ENCODE measurements around the gene SLC7A5. TPM values are rescaled to one million over a fixed set of nuclear protein-coding genes. Genes with fewer than 3 reads are reported as not detected.

Gene SLC7A5
- total and polyA plus RNA-seq, 2 of the 13 experiments (the other 11 are each of a cell fraction or from before 2014, with no cell fraction given): 79.6 to 155 TPM

DNA sequence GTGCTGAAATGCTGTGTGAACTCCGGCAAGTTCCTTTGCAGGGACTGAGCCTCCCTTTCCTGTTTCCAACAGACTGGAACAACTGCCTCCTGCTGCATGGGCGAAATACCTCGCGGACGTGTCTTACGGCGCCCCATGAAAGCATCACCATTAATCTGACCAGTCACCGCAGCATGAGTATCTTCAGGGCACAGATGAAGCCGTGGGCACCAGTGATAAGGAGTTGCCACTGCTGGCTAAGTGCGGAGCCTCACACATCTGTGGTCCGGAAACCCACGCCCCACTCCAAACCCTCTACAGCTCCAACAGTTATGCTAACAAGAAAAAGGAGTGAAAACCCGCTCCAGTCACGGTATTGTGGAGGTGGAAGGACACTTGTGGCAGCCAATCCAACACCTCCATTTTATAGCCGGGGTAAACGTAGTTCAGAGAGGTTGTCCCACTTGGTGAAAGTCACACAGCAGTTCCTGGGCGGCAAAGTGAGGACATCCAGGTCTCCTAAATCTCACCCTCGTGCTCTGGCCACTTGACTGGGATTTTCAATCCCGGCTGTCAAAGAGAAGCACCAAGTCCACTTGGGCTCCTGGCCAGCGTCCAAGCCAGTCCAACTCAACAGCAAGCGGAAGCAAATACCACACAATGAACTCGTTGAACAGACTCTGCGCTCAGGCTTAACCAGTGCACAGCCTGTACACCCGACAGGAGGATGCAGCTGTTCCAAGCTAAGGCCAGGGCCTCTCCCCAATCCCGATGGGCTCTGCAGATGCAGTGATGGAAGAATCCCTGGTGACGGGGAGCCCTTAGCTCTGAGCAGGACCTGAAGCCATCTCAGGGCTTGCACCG, 10.9 kb downstream of the SLC7A5 start (continued):
- TF ChIP-seq, protein P1, sequence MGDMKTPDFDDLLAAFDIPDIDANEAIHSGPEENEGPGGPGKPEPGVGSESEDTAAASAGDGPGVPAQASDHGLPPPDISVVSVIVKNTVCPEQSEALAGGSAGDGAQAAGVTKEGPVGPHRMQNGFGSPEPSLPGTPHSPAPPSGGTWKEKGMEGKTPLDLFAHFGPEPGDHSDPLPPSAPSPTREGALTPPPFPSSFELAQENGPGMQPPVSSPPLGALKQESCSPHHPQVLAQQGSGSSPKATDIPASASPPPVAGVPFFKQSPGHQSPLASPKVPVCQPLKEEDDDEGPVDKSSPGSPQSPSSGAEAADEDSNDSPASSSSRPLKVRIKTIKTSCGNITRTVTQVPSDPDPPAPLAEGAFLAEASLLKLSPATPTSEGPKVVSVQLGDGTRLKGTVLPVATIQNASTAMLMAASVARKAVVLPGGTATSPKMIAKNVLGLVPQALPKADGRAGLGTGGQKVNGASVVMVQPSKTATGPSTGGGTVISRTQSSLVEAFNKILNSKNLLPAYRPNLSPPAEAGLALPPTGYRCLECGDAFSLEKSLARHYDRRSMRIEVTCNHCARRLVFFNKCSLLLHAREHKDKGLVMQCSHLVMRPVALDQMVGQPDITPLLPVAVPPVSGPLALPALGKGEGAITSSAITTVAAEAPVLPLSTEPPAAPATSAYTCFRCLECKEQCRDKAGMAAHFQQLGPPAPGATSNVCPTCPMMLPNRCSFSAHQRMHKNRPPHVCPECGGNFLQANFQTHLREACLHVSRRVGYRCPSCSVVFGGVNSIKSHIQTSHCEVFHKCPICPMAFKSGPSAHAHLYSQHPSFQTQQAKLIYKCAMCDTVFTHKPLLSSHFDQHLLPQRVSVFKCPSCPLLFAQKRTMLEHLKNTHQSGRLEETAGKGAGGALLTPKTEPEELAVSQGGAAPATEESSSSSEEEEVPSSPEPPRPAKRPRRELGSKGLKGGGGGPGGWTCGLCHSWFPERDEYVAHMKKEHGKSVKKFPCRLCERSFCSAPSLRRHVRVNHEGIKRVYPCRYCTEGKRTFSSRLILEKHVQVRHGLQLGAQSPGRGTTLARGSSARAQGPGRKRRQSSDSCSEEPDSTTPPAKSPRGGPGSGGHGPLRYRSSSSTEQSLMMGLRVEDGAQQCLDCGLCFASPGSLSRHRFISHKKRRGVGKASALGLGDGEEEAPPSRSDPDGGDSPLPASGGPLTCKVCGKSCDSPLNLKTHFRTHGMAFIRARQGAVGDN (CRISPR knock-in tag; IDR thresholded peaks at IDR 0.05): peak; percentile 84
- TF ChIP-seq FOSL2 (CRISPR knock-in tag; IDR thresholded peaks at IDR 0.05) (peak; percentile 49), ZNF766 (CRISPR knock-in tag; IDR thresholded peaks at IDR 0.05; ENCODE audit: borderline replicate concordance) (peak; percentile 24; the same call in 1 of the 2 replicates), SOX5 (CRISPR knock-in tag; IDR thresholded peaks at IDR 0.05; ENCODE audit: borderline replicate concordance) (peak; percentile 78; the same call in 1 of the 2 replicates), SNAPC2 (CRISPR knock-in tag; IDR thresholded peaks at IDR 0.05) (peak; percentile 77; the same call in 1 of the 2 replicates), NR2F6 (IDR thresholded peaks at IDR 0.05) (peak; percentile 18; the same call in 1 of the 2 replicates), NR2F6 (CRISPR knock-in tag; IDR thresholded peaks at IDR 0.05) (peak; percentile 85), THAP11 (CRISPR knock-in tag; IDR thresholded peaks at IDR 0.05) (peak; percentile 43; the same call in 1 of the 2 replicates), HNF4G (IDR thresholded peaks at IDR 0.05; ENCODE audit: borderline replicate concordance, low read depth, low read length) (peak; percentile 65), HNF4G (CRISPR knock-in tag; IDR thresholded peaks at IDR 0.05; ENCODE audit: borderline replicate concordance, low read depth) (peak; percentile 38; the same call in 1 of the 2 replicates), POLR2A (IDR thresholded peaks at IDR 0.05; ENCODE audit: insufficient read depth in 1 of 2, low read depth in 2 of 2, low read length in 2 of 2) (peak in 1 of 2 experiments; percentile 54; a peak in 2 of 4 replicates)
- TF ChIP-seq, protein P2, sequence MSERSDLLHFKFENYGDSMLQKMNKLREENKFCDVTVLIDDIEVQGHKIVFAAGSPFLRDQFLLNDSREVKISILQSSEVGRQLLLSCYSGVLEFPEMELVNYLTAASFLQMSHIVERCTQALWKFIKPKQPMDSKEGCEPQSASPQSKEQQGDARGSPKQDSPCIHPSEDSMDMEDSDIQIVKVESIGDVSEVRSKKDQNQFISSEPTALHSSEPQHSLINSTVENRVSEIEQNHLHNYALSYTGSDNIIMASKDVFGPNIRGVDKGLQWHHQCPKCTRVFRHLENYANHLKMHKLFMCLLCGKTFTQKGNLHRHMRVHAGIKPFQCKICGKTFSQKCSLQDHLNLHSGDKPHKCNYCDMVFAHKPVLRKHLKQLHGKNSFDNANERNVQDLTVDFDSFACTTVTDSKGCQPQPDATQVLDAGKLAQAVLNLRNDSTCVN (CRISPR knock-in tag; IDR thresholded peaks at IDR 0.05; ENCODE audit: borderline replicate concordance): peak; percentile 81; the same call in 1 of the 2 replicates
- TF ChIP-seq, protein P3, sequence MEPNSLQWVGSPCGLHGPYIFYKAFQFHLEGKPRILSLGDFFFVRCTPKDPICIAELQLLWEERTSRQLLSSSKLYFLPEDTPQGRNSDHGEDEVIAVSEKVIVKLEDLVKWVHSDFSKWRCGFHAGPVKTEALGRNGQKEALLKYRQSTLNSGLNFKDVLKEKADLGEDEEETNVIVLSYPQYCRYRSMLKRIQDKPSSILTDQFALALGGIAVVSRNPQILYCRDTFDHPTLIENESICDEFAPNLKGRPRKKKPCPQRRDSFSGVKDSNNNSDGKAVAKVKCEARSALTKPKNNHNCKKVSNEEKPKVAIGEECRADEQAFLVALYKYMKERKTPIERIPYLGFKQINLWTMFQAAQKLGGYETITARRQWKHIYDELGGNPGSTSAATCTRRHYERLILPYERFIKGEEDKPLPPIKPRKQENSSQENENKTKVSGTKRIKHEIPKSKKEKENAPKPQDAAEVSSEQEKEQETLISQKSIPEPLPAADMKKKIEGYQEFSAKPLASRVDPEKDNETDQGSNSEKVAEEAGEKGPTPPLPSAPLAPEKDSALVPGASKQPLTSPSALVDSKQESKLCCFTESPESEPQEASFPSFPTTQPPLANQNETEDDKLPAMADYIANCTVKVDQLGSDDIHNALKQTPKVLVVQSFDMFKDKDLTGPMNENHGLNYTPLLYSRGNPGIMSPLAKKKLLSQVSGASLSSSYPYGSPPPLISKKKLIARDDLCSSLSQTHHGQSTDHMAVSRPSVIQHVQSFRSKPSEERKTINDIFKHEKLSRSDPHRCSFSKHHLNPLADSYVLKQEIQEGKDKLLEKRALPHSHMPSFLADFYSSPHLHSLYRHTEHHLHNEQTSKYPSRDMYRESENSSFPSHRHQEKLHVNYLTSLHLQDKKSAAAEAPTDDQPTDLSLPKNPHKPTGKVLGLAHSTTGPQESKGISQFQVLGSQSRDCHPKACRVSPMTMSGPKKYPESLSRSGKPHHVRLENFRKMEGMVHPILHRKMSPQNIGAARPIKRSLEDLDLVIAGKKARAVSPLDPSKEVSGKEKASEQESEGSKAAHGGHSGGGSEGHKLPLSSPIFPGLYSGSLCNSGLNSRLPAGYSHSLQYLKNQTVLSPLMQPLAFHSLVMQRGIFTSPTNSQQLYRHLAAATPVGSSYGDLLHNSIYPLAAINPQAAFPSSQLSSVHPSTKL (CRISPR knock-in tag; IDR thresholded peaks at IDR 0.05): peak; percentile 69
- TF ChIP-seq, protein P4, sequence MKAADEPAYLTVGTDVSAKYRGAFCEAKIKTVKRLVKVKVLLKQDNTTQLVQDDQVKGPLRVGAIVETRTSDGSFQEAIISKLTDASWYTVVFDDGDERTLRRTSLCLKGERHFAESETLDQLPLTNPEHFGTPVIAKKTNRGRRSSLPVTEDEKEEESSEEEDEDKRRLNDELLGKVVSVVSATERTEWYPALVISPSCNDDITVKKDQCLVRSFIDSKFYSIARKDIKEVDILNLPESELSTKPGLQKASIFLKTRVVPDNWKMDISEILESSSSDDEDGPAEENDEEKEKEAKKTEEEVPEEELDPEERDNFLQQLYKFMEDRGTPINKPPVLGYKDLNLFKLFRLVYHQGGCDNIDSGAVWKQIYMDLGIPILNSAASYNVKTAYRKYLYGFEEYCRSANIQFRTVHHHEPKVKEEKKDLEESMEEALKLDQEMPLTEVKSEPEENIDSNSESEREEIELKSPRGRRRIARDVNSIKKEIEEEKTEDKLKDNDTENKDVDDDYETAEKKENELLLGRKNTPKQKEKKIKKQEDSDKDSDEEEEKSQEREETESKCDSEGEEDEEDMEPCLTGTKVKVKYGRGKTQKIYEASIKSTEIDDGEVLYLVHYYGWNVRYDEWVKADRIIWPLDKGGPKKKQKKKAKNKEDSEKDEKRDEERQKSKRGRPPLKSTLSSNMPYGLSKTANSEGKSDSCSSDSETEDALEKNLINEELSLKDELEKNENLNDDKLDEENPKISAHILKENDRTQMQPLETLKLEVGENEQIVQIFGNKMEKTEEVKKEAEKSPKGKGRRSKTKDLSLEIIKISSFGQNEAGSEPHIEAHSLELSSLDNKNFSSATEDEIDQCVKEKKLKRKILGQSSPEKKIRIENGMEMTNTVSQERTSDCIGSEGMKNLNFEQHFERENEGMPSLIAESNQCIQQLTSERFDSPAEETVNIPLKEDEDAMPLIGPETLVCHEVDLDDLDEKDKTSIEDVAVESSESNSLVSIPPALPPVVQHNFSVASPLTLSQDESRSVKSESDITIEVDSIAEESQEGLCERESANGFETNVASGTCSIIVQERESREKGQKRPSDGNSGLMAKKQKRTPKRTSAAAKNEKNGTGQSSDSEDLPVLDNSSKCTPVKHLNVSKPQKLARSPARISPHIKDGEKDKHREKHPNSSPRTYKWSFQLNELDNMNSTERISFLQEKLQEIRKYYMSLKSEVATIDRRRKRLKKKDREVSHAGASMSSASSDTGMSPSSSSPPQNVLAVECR (CRISPR knock-in tag; IDR thresholded peaks at IDR 0.05; ENCODE audit: borderline replicate concordance): peak; percentile 81; the same call in 1 of the 2 replicates
